ENCODE measurements around the gene LNPK.

LNPK gene

GRCh38 chr2:175884697-175885393 is 117.2 kb downstream of the LNPK start:
- DNase-seq (ENCODE audit: low read depth) = no peak
- H3K4me3 ChIP-seq (ENCODE audit: low read depth, low read length) = no peak overlapping the region
- TF ChIP-seq CTCF (IDR thresholded peaks at IDR 0.05; ENCODE audit: low read depth, low read length) (no peak), MYC (IDR thresholded peaks at IDR 0.05; ENCODE audit: low read depth, low read length) (no peak), POLR2A (IDR thresholded peaks at IDR 0.05; ENCODE audit: extremely low read depth, insufficient read length) (no peak)

- no peak overlapping the region for H3K4me3 ChIP-seq (ENCODE audit: low read depth, low read length)
- DNase-seq (ENCODE audit: low read depth) = no peak
- TF ChIP-seq POLR2A (IDR thresholded peaks at IDR 0.05; ENCODE audit: extremely low read depth, insufficient read length) (no peak), CTCF (IDR thresholded peaks at IDR 0.05; ENCODE audit: low read depth, low read length) (no peak), MAX (IDR thresholded peaks at IDR 0.05; ENCODE audit: low read depth, low read length) (no peak), MYC (IDR thresholded peaks at IDR 0.05; ENCODE audit: low read depth, low read length) (no peak)
Measured at GRCh38 chr2:175883586-175884194, 118.4 kb downstream of the LNPK start.

- no peak overlapping the region for H3K4me3 ChIP-seq (ENCODE audit: low read depth, low read length)
- no peak for DNase-seq (ENCODE audit: low read depth)
- TF ChIP-seq POLR2A (IDR thresholded peaks at IDR 0.05; ENCODE audit: extremely low read depth, insufficient read length) (no peak), CTCF (IDR thresholded peaks at IDR 0.05; ENCODE audit: low read depth, low read length) (no peak), MAX (IDR thresholded peaks at IDR 0.05; ENCODE audit: low read depth, low read length) (no peak), MYC (IDR thresholded peaks at IDR 0.05; ENCODE audit: low read depth, low read length) (no peak)
Measured at GRCh38 chr2:175879679-175880078, 122.4 kb downstream of the LNPK start.

GRCh38 chr2:175877845-175878544 is 124.1 kb downstream of the LNPK start:
- no peak overlapping the region for H3K4me3 ChIP-seq (ENCODE audit: low read depth, low read length)
- DNase-seq (ENCODE audit: low read depth) = no peak
- TF ChIP-seq POLR2A (IDR thresholded peaks at IDR 0.05; ENCODE audit: extremely low read depth, insufficient read length) = no peak
- no peak for TF ChIP-seq MAX (IDR thresholded peaks at IDR 0.05; ENCODE audit: low read depth, low read length)
- no peak for TF ChIP-seq MYC (IDR thresholded peaks at IDR 0.05; ENCODE audit: low read depth, low read length)
- no peak for TF ChIP-seq CTCF (IDR thresholded peaks at IDR 0.05; ENCODE audit: low read depth, low read length)

- TF ChIP-seq POLR2A (IDR thresholded peaks at IDR 0.05; ENCODE audit: extremely low read depth, insufficient read length) = no peak
- TF ChIP-seq MYC (IDR thresholded peaks at IDR 0.05; ENCODE audit: low read depth, low read length) = no peak
- no peak for TF ChIP-seq CTCF (IDR thresholded peaks at IDR 0.05; ENCODE audit: low read depth, low read length)
- TF ChIP-seq MAX (IDR thresholded peaks at IDR 0.05; ENCODE audit: low read depth, low read length) = no peak
- no peak for DNase-seq (ENCODE audit: low read depth)
- no peak overlapping the region for H3K4me3 ChIP-seq (ENCODE audit: low read depth, low read length)
Measured at GRCh38 chr2:175874291-175874690, 127.8 kb downstream of the LNPK start.

Measured in NB4 (cell line).